HG03457 (cell line): ENCODE results near the gene LETM1.

Experiments
- ATAC-seq: cut with Tn5 transposase; IDR thresholded peaks from one replicate; pipeline ENCODE4 v1.9.1; 2021; ENCODE audit warnings: moderate number of reproducible peaks; ENCODE audit not compliant: unreplicated experiment

Gene LETM1

DNA sequence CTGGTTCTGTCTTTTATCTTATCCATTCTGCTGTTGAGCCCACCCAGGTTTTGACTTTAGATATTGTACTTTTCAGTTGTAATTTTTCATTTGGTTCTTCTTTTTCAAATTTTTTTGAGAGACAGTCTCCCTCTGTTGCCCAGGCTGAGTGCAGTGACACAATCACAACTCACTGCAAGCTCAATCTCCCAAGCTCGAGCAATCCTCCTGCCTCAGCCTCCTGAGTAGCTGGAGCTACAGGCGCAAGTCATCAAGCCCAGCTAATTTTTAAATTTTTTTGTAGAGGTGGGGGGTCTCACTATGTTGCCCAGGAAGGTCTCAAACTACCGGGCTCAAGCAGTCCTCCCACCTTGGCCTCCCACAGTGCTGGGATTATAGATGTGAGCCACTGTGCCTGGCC lies 25.7 kb downstream of the LETM1 start:
- ATAC-seq = no peak

GRCh38 chr4:1826531-1827350 lies 29.2 kb downstream of the LETM1 start:
- ATAC-seq = no peak

DNA sequence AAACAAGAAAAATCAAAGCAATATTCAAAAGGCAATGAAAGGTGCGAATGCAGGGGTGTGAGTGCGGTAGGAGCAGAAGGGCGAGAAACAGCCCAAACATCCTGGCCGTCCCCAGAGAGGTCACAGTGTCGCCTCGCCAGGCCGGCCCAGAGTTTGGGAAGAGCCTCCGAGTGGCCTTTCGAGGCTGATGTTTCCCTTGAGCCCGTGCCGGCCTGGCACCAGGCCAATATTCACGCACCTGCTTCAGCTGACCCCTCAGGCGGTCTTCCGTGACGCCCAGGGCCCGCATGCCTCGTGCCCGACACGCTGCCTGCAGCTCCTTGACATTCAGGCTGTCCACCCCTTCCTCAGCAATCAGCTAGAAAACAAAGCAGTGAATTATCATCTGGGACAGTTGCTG lies 30.6 kb downstream of the LETM1 start:
- no peak for ATAC-seq

DNA sequence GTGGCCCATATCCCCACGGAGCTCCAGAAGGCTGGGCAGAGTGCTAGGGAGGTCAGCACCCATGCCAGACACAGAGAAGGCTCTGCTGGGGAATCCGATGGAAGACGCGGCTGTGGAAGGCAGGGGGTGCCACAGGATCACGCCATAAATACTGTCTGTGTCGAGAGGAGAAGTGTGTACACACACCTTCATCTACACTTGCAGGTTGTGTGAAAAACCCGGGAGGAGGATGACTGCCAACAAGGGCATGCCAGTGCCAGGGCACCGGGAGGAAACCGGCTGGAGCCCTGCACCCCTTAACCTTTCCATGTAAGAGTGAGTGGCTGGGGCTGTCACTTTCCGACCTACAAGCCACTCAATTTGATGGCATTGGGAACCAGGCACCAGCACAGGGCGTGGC lies 31.2 kb downstream of the LETM1 start:
- ATAC-seq = no peak

DNA sequence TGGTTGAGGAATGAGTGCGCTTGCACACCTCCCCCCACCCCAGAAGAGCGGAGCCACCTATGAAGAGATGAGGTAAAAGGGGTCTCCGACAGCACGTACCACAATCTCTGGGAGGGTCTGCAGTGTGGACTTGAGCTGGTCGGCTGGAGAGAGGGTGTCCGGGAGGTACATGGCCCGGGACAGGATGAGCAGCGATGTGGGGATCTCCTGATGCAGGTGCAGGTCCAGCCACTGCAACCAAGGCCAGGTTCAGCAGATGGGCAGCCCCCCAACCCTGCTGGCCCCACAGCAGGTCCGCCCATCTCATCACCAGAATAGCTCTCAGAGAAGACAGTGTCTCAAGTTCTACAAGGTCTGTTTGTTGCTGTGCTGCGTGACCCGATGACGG lies 32.4 kb downstream of the LETM1 start:
- no peak for ATAC-seq

- ATAC-seq = no peak
These were observed 33.1 kb downstream of the LETM1 start for GRCh38 chr4:1822568-1823544.

DNA sequence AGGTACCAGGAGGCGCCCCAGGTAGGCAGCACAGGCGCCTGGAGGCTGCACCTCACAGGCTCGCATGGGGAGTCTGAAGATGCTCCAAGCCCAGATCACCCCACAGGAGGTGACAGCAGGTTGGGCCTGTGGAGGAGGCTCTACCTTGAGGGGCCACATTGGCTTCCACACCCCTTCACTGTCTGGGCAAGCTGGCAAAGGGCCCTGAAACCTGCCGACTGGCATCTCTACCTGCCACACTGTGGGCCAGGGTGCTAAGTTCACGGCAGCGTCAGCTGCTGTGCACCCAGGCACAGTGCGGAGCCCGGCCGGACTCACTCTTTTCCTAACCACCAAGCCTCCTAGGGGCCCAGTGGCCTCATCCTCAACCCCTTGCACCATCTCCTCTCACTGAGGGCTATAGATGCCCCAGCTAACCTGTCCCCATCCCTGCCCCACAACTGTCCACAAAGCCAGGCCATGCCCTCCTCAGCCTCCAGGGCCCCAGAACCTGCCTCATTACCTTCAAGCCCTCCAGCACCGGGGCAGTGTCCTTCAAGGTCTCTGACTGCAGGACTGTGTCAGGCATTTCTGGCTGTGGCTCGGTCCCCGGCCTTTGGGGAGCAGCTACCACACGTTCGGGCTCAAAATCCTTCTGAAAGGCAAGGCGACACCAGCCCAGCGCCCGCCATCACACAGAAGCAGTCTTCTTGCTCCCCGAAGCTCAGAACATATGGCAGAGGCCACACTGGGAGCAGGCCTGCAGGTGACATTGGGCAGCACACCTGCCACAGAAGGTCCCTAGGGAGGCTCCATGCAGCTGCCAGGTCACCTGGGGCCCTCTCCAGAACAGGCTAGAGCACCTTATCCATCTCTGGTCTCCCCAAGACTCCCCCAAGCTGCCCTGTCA lies 34.0 kb downstream of the LETM1 start:
- no peak for ATAC-seq

- no peak for ATAC-seq
These were observed 36.1 kb downstream of the LETM1 start for GRCh38 chr4:1819816-1820215.

DNA sequence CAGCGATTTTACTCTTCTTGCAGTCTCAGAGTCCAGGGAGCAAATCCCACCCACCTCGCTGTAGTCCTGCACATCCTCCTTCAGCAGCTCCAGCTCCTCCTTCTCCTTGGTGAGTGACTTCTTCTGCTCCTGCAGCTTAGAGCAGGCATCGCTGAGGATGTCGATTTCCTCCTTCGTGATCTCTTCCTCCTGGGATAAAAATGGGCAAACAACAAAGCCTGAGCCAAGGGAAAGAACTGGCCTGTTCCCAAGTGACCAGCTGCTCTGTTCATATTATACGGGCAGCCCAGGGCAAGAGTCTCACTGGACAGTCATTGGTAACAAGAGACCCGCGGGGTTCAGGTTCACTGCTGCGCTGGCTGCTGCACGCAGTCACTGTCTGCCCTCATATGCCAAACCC lies 36.7 kb downstream of the LETM1 start:
- no peak for ATAC-seq

DNA sequence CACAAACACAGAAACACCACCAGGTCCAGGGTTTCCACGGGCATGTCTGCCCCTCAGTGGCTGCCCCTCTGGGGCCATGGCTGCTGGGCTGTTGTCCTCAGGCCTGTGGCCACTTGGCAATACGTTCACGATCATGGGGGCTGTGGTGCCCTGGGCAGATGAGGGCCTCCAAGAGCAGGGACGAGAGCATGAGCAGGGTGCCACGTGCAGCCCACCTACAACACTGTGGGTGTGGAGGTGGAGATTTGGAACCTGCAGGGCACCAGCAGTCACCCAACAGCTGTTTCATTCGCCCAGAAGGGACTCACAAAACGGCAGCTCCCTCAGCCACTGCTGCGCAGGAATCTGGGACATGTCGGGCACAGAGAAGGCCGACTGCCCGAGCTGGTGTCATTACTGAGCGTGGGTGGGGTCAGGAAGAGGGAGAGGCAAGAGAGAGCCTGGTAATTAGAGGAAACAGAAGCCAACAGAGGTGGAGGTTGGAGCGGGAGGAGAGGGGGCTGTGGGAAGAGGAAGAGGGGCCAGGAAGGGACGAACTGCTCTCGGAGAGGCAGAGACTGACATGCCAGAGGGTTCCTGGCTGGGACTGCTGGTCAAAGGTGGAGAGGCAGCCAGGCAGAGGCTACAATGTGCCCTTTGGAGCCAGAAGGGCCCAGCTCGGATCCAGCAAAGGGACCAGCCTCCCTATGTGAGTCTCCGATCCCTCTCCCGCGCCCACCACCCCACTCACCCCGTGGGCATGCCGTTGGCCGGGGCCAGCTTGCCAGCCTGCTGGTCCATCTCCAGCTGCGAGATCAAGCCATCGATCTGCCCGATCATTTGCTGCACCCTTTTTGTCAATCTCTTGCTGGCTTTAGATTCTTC lies 39.7 kb downstream of the LETM1 start:
- ATAC-seq = no peak

- ATAC-seq = no peak
These were observed 40.6 kb downstream of the LETM1 start for GRCh38 chr4:1815096-1815996.

- ATAC-seq = no peak
These were observed 41.5 kb downstream of the LETM1 start for GRCh38 chr4:1814453-1814852.

GRCh38 chr4:1813915-1814314 lies 42.0 kb downstream of the LETM1 start:
- ATAC-seq = no peak

GRCh38 chr4:1813231-1813630 lies 42.7 kb downstream of the LETM1 start:
- ATAC-seq = no peak

GRCh38 chr4:1812720-1813119 lies 43.2 kb downstream of the LETM1 start:
- ATAC-seq = no peak

GRCh38 chr4:1810765-1811164 lies 45.2 kb downstream of the LETM1 start:
- no peak for ATAC-seq

DNA sequence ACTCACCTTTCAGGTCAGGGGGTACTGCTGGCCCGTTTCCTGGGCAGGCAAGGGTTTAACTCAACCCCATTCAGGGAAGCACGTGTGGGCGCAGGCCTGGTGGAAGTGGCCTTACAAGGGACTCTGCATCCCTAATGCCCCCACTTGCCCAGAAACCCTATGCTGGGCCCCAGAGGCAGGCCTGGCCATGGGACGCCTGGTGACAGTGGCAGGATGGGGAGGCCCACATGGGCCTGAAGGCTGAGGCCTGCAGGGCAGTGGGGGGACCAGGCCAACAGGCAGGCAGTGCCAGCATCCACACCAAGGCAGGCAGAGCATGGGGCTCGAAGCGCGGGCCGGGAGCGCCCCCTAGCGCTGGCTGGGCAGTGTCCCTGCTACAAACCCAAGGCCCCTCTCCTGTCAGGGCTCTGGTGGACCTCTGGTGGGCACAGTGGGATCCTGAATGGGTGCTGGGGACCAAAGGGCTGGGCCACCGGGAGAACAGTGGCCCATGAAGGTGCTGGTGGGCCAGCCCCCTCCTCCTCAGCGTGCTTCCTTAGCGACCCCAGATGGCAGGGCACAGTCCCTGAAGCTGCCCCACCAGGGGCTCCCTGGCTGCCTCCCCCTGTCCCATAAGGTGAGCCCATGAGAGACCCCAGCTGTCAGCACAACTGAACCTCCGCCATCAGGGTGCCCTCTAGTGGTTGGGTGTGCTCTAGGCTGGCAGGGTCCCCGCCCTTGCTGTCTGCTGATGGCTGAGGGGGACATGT lies 46.0 kb downstream of the LETM1 start:
- no peak for ATAC-seq
